LoVo (cell line): ENCODE measurements around the gene DIRAS3.
"Not testable (repeated sequence)": the region's sequence is repeated elsewhere in the genome, so short reads cannot be mapped to it uniquely, and the experiment has no call there.

Experiments
- DNase-seq: peaks from one replicate; pipeline ENCODE4 v3.0.0-alpha.2; 2016; ENCODE audit warnings: low spot score

Gene DIRAS3

DNA sequence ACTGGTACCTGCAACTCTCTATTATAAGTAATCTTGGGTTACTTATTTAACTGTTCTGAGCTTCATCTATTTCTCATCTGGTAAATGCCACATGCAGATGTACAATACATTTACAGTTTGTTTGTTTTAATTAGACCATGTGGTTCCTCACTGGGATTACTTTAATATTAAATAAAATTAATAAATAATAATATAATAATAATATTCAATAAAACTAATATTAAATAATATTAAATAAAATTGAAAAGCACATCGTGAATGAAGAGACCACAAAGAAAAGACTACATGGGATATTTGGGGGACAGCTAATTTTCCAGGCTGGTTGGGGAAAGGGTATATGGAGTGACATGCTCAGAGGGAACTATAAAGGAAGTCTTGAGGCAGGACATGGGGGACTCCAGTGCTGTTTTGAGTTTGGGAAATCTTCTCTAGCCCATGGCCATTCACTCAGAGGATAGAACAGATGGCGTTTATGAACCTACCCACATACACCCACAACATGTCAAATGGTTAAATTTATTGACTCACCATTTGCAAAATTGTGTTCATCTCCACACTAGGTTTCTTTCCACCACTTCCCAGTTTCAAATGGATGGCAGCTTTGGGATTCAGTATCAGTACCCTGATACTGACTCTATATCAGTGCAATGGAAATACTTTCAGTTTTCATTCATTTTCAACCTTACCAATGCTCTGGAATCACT lies 25.6 kb downstream of the DIRAS3 start:
- DNase-seq, result no peak

DNA sequence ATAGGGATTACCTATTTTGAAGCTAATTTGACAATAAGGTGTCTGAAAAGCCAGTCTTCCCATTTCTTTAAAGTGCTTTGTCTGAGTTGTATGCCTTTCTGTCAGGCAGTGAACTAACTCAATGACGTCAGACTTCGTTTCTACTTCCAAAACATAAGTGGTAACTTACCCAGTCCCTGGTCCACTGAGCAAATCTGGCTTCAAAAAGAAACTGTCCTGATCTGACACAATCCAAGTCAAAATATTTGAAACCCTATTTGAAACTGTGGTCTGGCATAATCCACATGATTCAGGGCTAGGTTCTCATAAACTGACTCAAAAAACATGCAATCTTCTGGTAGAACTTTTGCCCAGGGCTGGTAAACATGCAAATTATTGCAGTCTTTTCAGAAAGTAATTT lies 34.0 kb downstream of the DIRAS3 start:
- DNase-seq, result no peak

DNA sequence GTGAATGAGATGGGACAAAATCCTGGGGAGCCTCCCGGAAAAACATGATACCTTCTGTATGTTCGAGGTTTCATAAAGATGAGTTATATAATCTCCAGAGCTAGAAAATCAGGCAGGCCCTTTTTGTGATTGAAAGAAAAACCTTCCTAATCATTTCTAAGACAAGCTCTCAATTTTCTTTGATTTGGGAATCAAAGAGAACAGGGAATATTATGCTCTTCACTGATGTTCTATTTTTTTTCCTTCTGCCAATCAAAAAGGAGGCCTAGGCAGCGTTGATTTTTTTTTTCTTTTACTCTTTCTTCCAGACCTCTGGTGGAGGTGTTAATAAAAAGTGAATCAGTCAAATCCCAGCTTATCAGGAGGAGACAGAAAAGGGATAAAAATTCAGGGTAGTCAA lies 34.5 kb downstream of the DIRAS3 start:
- DNase-seq, result no peak

DNA sequence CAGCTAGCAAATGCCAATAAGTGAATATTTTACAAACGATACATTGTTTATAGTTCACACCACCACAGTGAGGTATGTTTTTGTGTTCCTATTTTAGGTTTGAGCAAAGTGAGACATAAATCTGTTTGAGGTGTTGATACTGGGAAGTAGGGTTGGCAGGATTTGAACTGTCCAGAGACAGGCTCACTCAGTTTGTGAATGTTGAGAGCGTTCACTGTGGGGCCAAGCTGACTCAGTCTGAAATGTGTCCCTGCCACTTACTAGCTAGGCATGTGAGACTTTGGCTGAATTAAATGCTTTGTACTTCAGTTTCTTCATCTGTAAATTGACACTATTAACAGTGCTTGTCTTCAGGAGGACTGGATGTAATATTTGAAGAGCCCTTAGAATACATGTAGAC lies 35.1 kb downstream of the DIRAS3 start:
- no peak for DNase-seq

DNA sequence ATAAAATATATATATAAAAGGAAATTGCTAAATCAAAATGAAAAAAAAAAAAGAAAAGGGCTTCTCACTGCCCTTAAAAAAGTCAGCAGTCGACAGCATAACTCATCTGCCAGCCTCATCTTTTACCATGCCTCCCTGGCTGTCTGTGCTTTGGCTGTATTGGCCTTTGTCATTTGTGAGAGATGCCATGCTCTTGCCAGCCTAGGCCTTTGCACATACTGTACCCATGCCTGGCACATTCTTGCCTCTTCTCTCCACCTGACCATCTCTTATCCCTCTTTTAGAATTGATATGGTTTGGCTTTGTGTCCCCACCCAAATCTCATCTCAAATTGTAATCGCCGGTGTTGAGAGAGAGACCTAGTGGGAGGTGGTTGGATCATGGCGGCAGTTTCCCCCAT lies 37.1 kb downstream of the DIRAS3 start:
- no peak for DNase-seq

DNA sequence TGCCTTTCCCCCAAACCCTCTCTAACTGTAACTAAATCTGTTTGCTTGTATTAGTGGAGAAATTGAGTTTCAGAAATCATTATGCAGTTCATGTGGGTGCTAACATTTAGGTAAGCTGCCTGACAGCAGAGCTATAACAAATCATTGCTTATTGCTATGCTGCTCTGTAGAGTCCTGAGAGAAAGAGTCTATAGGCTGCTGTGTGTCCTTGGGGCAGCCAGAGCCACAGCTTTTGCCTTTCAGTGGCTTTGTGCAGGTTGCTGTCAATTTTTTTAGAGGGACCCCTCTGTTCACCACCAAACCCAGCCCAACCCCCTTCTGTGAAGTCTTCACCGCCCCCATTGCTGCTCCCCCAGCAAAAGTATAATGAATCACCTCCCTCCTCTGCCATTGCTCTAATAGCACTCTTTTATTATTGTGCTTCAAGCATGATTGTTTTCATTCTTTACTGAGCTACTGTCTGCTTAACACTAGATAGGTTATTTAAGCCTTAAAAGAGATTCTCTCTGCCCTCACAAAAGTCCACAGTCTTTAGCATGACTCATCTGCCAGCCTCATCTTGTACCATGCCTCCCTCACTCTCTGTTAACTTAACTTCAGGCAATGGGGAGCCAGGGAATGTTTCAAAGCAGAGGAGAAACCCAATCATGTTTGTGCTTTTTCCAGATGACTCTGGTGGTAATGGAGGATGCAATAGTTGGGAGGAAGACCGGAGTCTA lies 38.6 kb downstream of the DIRAS3 start:
- no peak for DNase-seq

DNA sequence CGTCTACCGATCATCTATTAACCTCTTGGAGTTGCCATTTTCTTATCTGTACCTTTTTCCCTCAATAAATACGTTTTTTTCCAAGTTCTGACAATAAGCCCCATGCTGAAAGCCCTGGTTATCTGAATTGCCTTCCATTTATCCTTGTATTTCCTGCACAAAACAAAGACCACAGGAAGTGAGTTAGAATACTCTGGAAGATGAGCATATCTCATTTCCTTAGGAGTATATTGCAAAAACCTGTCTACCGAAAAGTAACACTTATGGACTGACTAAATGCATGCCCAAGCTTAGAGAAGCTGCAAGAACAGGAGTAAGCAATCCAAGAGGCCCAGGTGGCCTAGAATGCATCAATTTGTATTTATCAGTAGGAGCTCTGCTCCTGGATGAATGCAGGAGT lies 39.9 kb downstream of the DIRAS3 start:
- DNase-seq, result no peak

DNA sequence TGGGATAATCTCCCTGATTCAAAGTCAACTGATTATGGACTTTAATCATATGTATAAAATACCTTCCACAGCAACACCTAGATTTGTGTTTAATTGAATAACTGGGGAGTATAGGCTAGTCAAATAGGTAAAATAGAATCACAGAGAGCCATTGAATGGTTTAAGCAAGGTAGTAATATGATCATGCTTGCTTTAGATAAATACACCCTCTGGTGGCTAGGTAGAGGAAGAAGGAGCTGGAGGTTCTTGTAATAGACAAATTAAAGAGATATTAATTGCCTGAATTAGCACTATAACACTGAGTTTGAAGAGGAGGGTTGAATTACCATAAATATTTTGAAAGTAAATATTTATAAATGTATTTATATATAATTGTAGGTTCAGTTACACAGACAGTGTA lies 40.3 kb downstream of the DIRAS3 start:
- DNase-seq, result peak; percentile 7

DNA sequence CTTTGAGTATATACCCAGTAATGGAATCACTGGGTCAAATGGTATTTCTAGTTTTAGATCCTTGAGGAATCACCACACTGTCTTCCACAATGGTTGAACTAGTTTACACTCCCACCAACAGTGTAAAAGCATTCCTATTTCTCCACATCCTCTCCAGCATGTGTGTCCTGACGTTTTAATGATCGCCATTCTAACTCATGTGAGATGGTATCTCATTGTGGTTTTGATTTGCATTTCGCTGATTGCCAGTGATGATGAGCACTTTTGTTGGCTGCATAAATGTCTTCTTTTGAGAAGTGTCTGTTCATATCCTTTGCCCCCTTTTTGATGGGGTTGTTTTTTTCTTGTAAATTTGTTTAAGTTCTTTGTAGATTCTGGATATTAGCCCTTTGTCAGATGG lies 46.8 kb downstream of the DIRAS3 start:
- not testable (repeated sequence) for DNase-seq

DNA sequence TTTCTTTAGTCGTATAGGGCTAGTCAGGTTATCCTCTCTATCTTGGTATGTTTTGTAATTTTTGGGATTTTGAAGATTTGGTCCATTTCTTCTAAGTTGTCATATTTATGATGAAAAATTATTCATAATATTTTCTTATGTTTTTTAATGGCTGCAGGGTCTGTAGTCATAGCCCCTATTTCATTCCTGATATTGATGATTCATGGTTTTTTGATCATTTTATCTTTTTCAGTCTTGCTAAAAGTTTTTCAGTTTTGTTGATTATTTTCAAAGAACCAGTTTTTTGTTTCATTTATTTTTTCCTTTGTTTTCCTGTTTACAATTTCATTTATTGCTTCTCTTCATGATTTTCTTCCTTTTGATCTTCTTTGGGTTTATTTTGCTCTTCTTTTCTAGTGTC lies 50.2 kb downstream of the DIRAS3 start:
- DNase-seq, result no peak

DNA sequence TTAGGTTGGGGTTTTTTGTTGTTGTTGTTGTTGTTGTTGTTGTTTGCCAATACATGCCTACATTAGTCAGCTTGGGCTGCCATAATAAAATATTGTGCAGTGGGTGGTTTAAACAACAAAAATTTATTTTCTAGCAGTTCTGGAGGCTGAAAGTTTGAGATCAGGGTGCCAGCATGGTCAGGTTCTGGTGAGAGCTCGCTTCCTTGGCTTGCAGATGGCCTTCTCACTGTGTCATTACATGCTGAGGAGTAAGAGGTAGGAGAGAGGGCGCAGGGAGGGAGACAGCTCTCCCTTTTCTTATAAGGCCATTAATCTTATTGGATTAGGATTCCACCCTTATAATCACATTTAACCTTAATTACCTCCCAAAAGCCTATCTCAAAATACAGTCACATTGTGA lies 52.7 kb downstream of the DIRAS3 start:
- no peak for DNase-seq
